Astrocyte (in vitro differentiated cells and primary cell): Measurements from ENCODE around the gene PDSS2. TPM values are rescaled to one million over a fixed set of nuclear protein-coding genes. Genes with fewer than 3 reads are reported as not detected.
"Not testable (repeated sequence)": the region's sequence is repeated elsewhere in the genome, so short reads cannot be mapped to it uniquely, and the experiment has no call there.

Source experiments
- DNase-seq: peaks from one replicate; pipeline ENCODE4 v3.0.0-alpha.2; 2010; ENCODE audit warnings: low read depth
- FAIRE-seq: peaks from 2 replicates; lab custom pipeline; 2011; peaks lifted over from hg19 to GRCh38; lab: Jason Lieb, UNC
- H2AFZ ChIP-seq: 2 replicates; pipeline ENCODE4 v1.6.0; 2012; ENCODE audit warnings: low read depth, low read length, inconsistent platforms
- H3K27ac ChIP-seq: 2 replicates; pipeline ENCODE4 v1.5.1; 2011; ENCODE audit warnings: low read depth, low read length, inconsistent platforms
- H3K27me3 ChIP-seq: 2 replicates; pipeline ENCODE4 v1.6.0; 2011; ENCODE audit warnings: low read length, inconsistent platforms; ENCODE audit not compliant: insufficient read depth
- H3K36me3 ChIP-seq: 2 replicates; pipeline ENCODE4 v1.5.1; 2011; ENCODE audit warnings: low read length, inconsistent platforms; ENCODE audit not compliant: insufficient read depth
- H3K4me1 ChIP-seq: 2 replicates; pipeline ENCODE4 v1.5.1; 2011; ENCODE audit warnings: low read length, inconsistent platforms; ENCODE audit not compliant: insufficient read depth
- H3K4me2 ChIP-seq: 2 replicates; pipeline ENCODE4 v1.6.0; 2012; ENCODE audit warnings: low read length, inconsistent platforms
- H3K4me3 ChIP-seq: 2 replicates; pipeline ENCODE4 v1.5.1; 2011; ENCODE audit warnings: low read depth, mild to moderate bottlenecking, low read length, inconsistent platforms; ENCODE audit not compliant: insufficient read depth
- H3K79me2 ChIP-seq: 2 replicates; pipeline ENCODE4 v1.6.0; 2012; ENCODE audit warnings: mild to moderate bottlenecking, low read length, inconsistent platforms; ENCODE audit not compliant: insufficient read depth
- H3K9ac ChIP-seq: 2 replicates; pipeline ENCODE4 v1.6.0; 2012; ENCODE audit warnings: mild to moderate bottlenecking, low read length, inconsistent platforms
- H3K9me3 ChIP-seq: 2 replicates; pipeline ENCODE4 v1.5.1; 2012; ENCODE audit warnings: low read depth, mild to moderate bottlenecking, low read length, inconsistent platforms; ENCODE audit not compliant: insufficient read depth
- H4K20me1 ChIP-seq: 2 replicates; pipeline ENCODE4 v1.6.0; 2012; ENCODE audit warnings: low read length, inconsistent platforms; ENCODE audit not compliant: insufficient read depth
- H3K27ac Mint-ChIP-seq: one replicate; pipeline ENCODE4 v1.8.0; 2021; ENCODE audit warnings: mild to moderate bottlenecking, mixed read lengths; ENCODE audit not compliant: unreplicated experiment
- H3K27me3 Mint-ChIP-seq: one replicate; pipeline ENCODE4 v1.8.0; 2021; ENCODE audit warnings: low read depth, mixed read lengths; ENCODE audit not compliant: unreplicated experiment
- H3K36me3 Mint-ChIP-seq: one replicate; pipeline ENCODE4 v1.8.0; 2021; ENCODE audit warnings: low read depth, mixed read lengths; ENCODE audit not compliant: unreplicated experiment
- H3K4me1 Mint-ChIP-seq: one replicate; pipeline ENCODE4 v1.8.0; 2021; ENCODE audit warnings: low read depth, mixed read lengths; ENCODE audit not compliant: unreplicated experiment
- H3K4me3 Mint-ChIP-seq: one replicate; pipeline ENCODE4 v1.8.0; 2021; ENCODE audit warnings: mild to moderate bottlenecking, moderate library complexity, mixed read lengths; ENCODE audit not compliant: unreplicated experiment
- H3K9me3 Mint-ChIP-seq: one replicate; pipeline ENCODE4 v1.8.0; 2021; ENCODE audit warnings: mild to moderate bottlenecking, mixed read lengths; ENCODE audit not compliant: unreplicated experiment
- EZH2 ChIP-seq: IDR thresholded peaks from 2 replicates; pipeline ENCODE4 v1.6.1; 2012; ENCODE audit warnings: mild to moderate bottlenecking, low read length, inconsistent platforms; ENCODE audit not compliant: insufficient read depth
- total RNA-seq: library from RNA; stranded (reverse); gene quantifications from 2 replicates; pipeline ENCODE4 v1.2.1, GENCODE V29; 2021
- TF ChIP-seq, protein P1 (sequence below): IDR thresholded peaks from 2 replicates; pipeline ENCODE4 v1.5.1; 2011; ENCODE audit warnings: low read depth, mild to moderate bottlenecking, inconsistent platforms, low read length, moderate library complexity; ENCODE audit not compliant: insufficient read depth

The PDSS2 gene
- total RNA-seq, 1 donor from 2014 or later, result 7.7 TPM

DNA sequence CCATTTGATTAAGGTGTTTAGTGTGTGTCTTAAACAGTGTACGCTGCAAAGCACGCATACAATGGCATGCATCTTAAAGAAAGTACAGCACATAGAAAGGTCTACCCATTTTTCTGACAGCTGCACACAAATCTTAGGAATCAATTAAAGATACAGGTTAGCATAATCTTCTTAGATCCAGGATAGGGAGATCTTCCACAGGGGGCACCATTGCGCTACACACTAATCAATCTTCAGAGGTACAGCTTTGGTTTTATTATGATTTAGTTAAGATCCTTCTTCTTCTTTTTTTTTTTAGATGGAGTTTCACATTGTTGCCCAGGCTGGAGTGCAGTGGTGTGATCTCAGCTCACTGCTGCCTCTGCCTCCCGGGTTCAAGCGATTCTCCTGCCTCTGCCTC lies 280.4 kb downstream of the PDSS2 start:
- Mint-ChIP-seq H3K4me1 (no peaks in the 10 kb centered on the region), H3K27me3 (no peaks in the 10 kb centered on the region), H3K36me3 (no peaks in the 10 kb centered on the region), H3K4me3 (no peak overlapping the region), H3K9me3 (no peaks in the 10 kb centered on the region), H3K27ac (no peak overlapping the region)
- Histone ChIP-seq H3K27me3 (no peaks in the 10 kb centered on the region), H3K36me3 (no peaks in the 10 kb centered on the region), H3K79me2 (no peaks in the 10 kb centered on the region), H3K9me3 (no peaks in the 10 kb centered on the region), H3K4me2 (no peak overlapping the region), H3K4me1 (no peaks in the 10 kb centered on the region), H3K4me3 (no peak overlapping the region), H2AFZ (no peak overlapping the region), H3K27ac (no peak overlapping the region), H3K9ac (no peak overlapping the region), H4K20me1 (no peaks in the 10 kb centered on the region)
- FAIRE-seq (no peak), DNase-seq (no peak)
- TF ChIP-seq, protein P1, sequence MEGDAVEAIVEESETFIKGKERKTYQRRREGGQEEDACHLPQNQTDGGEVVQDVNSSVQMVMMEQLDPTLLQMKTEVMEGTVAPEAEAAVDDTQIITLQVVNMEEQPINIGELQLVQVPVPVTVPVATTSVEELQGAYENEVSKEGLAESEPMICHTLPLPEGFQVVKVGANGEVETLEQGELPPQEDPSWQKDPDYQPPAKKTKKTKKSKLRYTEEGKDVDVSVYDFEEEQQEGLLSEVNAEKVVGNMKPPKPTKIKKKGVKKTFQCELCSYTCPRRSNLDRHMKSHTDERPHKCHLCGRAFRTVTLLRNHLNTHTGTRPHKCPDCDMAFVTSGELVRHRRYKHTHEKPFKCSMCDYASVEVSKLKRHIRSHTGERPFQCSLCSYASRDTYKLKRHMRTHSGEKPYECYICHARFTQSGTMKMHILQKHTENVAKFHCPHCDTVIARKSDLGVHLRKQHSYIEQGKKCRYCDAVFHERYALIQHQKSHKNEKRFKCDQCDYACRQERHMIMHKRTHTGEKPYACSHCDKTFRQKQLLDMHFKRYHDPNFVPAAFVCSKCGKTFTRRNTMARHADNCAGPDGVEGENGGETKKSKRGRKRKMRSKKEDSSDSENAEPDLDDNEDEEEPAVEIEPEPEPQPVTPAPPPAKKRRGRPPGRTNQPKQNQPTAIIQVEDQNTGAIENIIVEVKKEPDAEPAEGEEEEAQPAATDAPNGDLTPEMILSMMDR, result peak; percentile 20
- TF ChIP-seq EZH2, result no peak

DNA sequence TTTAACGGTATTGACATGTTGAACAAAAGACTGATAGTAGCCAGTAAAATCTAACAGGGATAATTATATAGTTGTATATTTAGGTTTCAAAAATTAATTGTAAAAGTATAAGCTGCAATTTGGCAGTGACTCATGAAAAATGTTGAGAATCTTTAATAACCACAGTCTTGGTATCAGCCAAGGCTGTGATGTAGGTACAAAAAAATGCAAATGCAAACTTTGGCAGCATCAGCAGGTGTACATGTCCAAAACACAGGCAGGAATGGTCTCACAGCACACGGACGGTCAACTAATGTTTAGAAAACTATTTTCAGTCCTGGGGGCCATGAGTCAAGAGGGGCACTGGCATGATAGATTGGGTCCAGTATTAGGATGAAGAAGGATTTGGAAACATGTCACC lies 285.6 kb downstream of the PDSS2 start:
- peaks cover 3% of the 10 kb centered on the region for H3K4me1 ChIP-seq
- Mint-ChIP-seq H3K36me3 (peaks cover 5% of the 10 kb centered on the region), H3K9me3 (no peaks in the 10 kb centered on the region), H3K27ac (no peak overlapping the region), H3K4me3 (no peak overlapping the region), H3K4me1 (no peaks in the 10 kb centered on the region), H3K27me3 (no peaks in the 10 kb centered on the region)
- no peak for TF ChIP-seq EZH2
- TF ChIP-seq, protein P1, result no peak
- no peak overlapping the region for H3K27ac ChIP-seq
- H3K4me2 ChIP-seq, result no peak overlapping the region
- H3K36me3 ChIP-seq, result no peaks in the 10 kb centered on the region
- H3K4me3 ChIP-seq, result no peak overlapping the region
- FAIRE-seq (no peak), DNase-seq (peak; percentile 62)
- H3K79me2 ChIP-seq, result no peaks in the 10 kb centered on the region
- H3K9me3 ChIP-seq, result no peaks in the 10 kb centered on the region
- no peaks in the 10 kb centered on the region for H4K20me1 ChIP-seq
- no peak overlapping the region for H3K9ac ChIP-seq
- H3K27me3 ChIP-seq, result no peaks in the 10 kb centered on the region
- H2AFZ ChIP-seq, result no peak overlapping the region

DNA sequence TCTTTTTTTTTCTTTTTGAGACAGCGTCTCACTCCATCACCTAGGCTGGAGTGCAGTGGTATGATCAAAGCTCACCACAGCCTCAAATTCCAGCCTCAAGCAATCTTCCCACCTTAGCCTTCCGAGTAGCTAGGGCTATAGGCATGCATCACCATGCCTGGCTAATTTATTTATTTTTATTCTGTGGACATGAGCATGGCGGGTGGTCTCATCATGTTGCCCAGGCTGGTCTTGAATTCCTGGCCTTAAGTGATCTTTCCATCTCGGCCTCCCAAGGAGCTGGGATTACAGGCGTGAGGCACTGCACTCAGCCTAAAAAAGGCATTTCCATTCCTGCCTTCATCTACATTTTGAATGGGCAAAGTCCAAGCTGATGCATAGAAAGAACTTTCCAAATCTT lies 287.9 kb downstream of the PDSS2 start:
- H3K4me3 ChIP-seq, result no peak overlapping the region
- H3K79me2 ChIP-seq, result no peaks in the 10 kb centered on the region
- H3K9me3 ChIP-seq, result no peaks in the 10 kb centered on the region
- peaks cover 3% of the 10 kb centered on the region for H3K4me1 ChIP-seq
- H3K4me3 Mint-ChIP-seq, result no peak overlapping the region
- peaks cover 5% of the 10 kb centered on the region for H3K9me3 Mint-ChIP-seq
- no peaks in the 10 kb centered on the region for H3K36me3 ChIP-seq
- no peak overlapping the region for H3K27ac Mint-ChIP-seq
- H3K27me3 Mint-ChIP-seq, result no peaks in the 10 kb centered on the region
- H3K9ac ChIP-seq, result no peak overlapping the region
- no peak overlapping the region for H2AFZ ChIP-seq
- H4K20me1 ChIP-seq, result no peaks in the 10 kb centered on the region
- H3K27me3 ChIP-seq, result no peaks in the 10 kb centered on the region
- FAIRE-seq, result no peak
- TF ChIP-seq EZH2, result no peak
- TF ChIP-seq, protein P1, result no peak
- H3K36me3 Mint-ChIP-seq, result peaks cover 5% of the 10 kb centered on the region
- no peak overlapping the region for H3K4me2 ChIP-seq
- H3K27ac ChIP-seq, result no peak overlapping the region
- no peaks in the 10 kb centered on the region for H3K4me1 Mint-ChIP-seq
- DNase-seq, result no peak

DNA sequence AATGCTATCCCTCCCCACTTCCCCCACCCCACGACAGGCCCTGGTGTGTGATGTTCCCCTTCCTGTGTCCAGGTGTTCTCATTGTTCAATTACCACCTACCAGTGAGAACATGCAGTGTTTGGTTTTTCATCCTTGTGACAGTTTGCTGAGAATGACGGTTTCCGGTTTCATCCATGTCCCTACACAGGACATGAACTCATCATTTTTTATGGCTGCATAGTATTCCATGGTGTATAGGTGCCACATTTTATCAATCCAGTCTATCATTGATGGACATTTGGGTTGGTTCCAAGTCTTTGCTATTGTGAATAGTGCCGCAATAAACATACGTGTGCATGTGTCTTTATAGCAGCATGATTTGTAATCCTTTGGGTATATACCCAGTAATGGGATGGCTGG lies 295.1 kb downstream of the PDSS2 start:
- not testable (repeated sequence) for H3K27ac ChIP-seq, FAIRE-seq, H3K27ac Mint-ChIP-seq

More for the DNA sequence above, 295.1 kb downstream of the PDSS2 start:
- H3K4me3 Mint-ChIP-seq, H3K36me3 ChIP-seq, H3K79me2 ChIP-seq, H3K9me3 Mint-ChIP-seq, H3K4me1 ChIP-seq, H3K4me1 Mint-ChIP-seq, H3K9me3 ChIP-seq, H3K27me3 Mint-ChIP-seq, DNase-seq, H3K9ac ChIP-seq, H3K36me3 Mint-ChIP-seq, H3K4me2 ChIP-seq, H4K20me1 ChIP-seq, H3K27me3 ChIP-seq, H3K4me3 ChIP-seq, H2AFZ ChIP-seq: not testable (repeated sequence)
